Cardiac septum (tissue), 1 donor: Measurements from ENCODE around the gene GPR63. TPM values are rescaled to one million over a fixed set of nuclear protein-coding genes. Genes with fewer than 3 reads are reported as not detected.

Source experiments
- DNase-seq: peaks from one replicate; pipeline ENCODE4 v3.0.0-alpha.2; 2020; ENCODE audit warnings: low spot score
- intact Hi-C: fragments of 100-400 bp; cut with DNase I; formaldehyde crosslinking; loops from one replicate; pipeline ENCODE4 v1.14.0; 2022
- total RNA-seq: library from RNA; stranded (reverse); fragmentation: NEBNext Ultra II Directional; extraction: Animal tissue kit (Norgen Biotek cat#: 25700); gene quantifications from one replicate; pipeline ENCODE4 v1.2.1, GENCODE V29; 2021
- donor health status: DM: no; HTN: no; CAD: no.

The GPR63 gene
- total RNA-seq, 1 donor from 2014 or later: 1.8 TPM

GRCh38 chr6:96775727-96776400 is 61.4 kb downstream of the GPR63 start:
- intact Hi-C loops: no loop called here

GRCh38 chr6:96766769-96767168 is 70.5 kb downstream of the GPR63 start:
- intact Hi-C loops: no loop called here

More at GRCh38 chr6:96775727-96776400, 61.4 kb downstream of the GPR63 start:
- no peak for DNase-seq

GRCh38 chr6:96762599-96762998 is 74.7 kb downstream of the GPR63 start:
- DNase-seq: no peak
- intact Hi-C loops: no loop called here

More at GRCh38 chr6:96766769-96767168, 70.5 kb downstream of the GPR63 start:
- DNase-seq: no peak

- no peak for DNase-seq
- intact Hi-C loops: no loop called here
Observed at GRCh38 chr6:96761794-96762193, 75.5 kb downstream of the GPR63 start.

GRCh38 chr6:96760153-96760687 is 77.1 kb downstream of the GPR63 start:
- DNase-seq: no peak
- intact Hi-C loops: no loop called here

GRCh38 chr6:96755096-96755495 is 82.2 kb downstream of the GPR63 start:
- intact Hi-C loops: no loop called here
- no peak for DNase-seq

- no peak for DNase-seq
- intact Hi-C loops: no loop called here
Observed at GRCh38 chr6:96749891-96750290, 87.4 kb downstream of the GPR63 start.

Other genes with a start within 250 kb of the GPR63 start
- gene NDUFAF4, start 60.4 kb upstream of the GPR63 start, total RNA-seq: 103 TPM
- 0.16 TPM for gene KLHL32, start 87.3 kb upstream of the GPR63 start, total RNA-seq